SH-SY5Y (cell line): Measurements from ENCODE around the gene DACH1.

ENCODE experiments used
- GATA2 ChIP-seq: IDR thresholded peaks from 2 replicates; pipeline ENCODE4 v1.6.1; 2011; ENCODE audit warnings: mild to moderate bottlenecking, low read depth, low read length
- GATA3 ChIP-seq: IDR thresholded peaks from 2 replicates; pipeline ENCODE4 v1.6.1; 2011; ENCODE audit warnings: low read depth, mild to moderate bottlenecking, low read length, moderate library complexity

- no peak for TF ChIP-seq GATA2
- TF ChIP-seq GATA3 = no peak
Observed at GRCh38 chr13:71759651-71760511, 107.1 kb downstream of the DACH1 start.
